Stimulated activated CD4-positive, alpha-beta T cell treated with anti-CD3 and anti-CD28 coated beads, TNF-alpha, amount 100 ng/mL, for 48 hours (primary cell): ENCODE data around the gene CXCR2.
"Not testable (repeated sequence)": the region's sequence is repeated elsewhere in the genome, so short reads cannot be mapped to it uniquely, and the experiment has no call there.

Source experiments
- DNase-seq, 3 donors: peaks; one replicate each; pipeline ENCODE4 v3.0.0-alpha.2; 2020; ENCODE audit warnings: low read depth in 3 of 3

Gene CXCR2

GRCh38 chr2:218125626-218126080, at the start of gene CXCR2:
TSS of gene CXCR2 (plus strand) at chr2:218126028. CDS start at chr2:218134802, 8,774 bp downstream.
- DNase-seq = no peak

DNA sequence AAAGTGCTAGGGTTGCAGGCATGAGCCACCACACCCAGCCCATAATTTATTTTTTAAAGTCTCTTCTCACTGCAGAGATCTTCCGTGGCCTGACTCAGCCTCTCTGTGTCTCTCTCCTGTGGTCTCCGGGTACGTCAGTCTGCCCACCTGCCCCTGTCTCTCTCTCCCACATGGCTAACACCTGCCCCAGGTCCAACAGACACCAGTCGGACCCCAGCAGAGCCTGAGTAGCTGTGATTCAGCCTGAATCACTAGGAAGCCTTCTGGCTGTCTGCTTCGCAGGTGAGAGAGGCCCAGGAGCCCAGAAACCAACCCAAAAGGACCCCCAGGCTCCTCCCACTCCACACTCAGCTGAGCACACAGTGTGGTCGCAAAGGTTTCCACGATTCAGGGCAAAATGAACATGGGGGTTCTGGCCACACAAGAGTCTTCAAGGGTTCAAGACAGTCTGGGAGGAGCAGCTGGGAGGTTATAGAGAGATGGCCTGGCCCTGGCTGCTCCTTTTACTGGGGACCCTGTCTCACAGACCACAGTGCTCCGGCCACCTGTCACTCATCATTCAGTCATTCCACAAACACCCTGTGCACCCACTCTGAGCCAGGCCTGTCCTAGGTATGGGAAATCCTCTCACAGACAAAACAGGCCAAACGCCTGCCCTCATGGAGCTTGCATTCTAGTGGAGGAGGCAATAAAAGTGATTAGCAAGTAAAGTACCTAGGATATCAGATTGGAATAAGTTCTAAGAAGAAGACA, 48.2 kb upstream of the CXCR2 start:
- DNase-seq = no peak

DNA sequence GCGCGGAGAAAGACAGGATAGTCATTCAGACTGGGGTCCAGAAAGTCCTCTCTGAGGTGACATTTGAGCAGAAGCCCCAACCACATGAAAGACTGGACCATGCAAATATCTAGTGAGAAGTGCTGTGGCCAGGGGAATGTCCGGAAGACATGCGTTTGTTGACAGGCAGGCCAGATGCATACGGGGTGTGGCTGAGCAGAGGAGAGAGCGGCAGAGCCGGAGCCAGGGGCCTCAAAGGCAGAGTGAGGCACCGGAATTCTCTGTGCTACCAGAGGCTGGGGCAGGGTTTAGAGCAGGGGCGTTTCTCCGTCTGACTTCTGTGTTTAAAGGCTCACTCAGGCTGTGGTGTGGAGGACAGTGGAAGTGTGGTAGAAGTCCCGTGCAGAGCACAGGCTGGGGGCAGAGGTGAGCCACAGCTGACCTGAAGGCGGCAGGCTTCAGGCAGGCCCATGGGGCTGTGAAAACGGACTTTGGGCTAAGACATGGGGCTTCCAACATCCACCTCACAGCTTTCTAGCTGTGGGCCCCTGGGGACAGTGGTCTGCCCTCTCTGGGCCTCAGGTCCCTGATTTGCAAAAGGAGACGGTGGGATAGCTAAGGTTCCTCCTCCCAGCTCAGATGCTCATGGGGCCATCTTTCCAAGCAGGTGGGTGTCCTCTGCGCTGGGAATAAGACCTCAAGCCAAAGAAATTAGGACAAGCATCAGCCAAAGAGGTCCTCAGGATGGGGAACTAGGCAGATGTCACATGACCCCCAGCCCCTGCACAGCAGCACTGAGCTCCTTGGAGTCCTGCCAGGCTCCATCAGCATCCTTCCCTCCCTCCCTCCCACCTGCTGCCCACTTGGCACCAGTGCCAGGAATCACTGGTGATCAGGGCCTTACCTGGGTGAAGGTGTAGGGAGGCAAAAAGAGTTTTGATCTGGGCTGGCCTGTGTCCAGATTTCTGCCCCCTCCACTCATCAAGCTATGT, 45.6 kb upstream of the CXCR2 start:
- DNase-seq = no peak

DNA sequence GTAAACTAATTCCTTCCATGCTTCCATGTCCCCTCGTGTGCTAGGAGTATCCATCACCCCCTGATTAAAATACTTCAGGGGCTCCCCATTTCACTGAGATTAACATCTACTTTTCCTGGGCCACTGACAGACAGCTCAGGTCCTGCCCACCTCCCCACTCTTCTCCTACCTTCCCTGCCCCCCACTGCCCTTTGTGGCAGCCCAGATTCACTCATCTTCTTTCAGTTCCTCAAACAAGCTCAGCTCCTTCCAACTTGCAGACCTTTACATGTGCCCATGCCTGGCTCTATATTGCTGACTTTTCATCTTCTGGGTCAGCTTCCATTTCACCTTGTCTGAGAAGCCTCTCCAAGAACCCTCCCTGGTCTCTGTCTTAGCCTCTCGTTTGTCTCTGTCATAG, 44.8 kb upstream of the CXCR2 start:
- no peak for DNase-seq

DNA sequence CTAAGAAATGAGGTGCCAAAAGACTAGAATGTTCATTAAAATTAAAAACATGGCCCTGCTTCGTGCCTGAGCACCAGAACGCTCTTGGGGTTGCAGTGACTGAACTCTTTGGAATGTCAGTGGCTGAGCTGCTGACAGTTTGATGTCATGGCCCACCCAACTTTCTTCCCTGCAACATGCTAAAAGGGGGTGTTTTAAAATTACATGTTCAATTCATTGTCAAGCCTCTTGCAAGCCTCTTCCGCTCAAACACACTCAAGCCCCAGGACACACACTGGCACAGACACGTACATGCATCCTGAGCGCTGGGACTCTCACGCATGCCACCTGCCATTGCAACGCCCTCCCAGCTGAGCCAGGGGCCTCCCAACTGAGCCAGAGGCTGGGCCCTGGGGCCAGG, 44.1 kb upstream of the CXCR2 start:
- DNase-seq = no peak

DNA sequence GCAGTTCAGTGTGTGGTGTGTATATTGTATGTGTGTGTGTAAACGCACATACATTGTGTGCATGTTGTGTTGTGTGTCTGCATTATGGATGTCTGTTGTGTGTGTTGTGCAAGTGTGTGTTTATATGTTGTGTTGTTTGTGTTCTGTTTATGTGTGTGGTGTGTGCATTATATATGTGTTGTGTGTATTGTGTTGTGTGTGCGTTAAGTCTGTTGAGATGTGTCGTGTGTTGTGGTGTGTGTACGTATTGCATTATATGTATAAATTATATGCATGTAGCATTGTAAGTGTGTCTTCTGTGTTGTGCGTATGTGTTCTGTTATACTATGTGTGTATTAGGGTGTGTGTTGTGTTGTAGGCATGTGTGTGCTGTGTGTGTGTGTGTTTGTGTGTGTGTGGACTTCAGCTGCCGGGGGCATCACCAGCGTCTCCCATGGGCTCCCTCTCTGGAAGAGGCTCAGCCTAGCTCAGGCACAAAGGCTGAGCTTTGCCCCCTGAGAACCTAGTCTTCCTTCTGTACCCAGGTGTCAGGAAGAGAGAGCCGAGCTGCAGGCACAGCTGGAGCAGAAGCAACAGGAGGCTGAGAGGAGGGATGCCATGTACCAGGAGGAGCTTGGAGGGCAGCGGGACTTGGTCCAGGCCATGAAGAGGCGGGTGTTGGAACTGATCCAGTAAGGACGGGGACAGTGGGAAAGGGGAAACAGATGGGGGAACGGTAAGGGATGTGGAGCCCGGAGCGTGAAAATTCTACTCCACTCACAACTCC, 43.1 kb upstream of the CXCR2 start:
- no peak for DNase-seq

DNA sequence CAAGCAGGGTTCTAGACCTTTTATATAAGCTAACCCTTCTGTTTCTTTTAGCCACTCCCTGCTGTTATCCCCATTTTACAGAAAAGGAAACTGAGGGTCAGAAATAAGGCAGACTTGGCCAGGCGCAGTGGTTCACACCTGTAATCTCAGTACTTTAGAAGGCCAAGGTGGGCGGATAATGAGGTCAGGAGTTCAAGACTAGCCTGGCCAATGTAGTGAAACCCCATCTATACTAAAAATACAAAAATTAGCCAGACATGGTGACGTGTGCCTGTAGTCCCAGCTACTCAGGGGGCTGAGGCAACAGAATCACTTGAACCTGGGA, 42.5 kb upstream of the CXCR2 start:
- no peak for DNase-seq

DNA sequence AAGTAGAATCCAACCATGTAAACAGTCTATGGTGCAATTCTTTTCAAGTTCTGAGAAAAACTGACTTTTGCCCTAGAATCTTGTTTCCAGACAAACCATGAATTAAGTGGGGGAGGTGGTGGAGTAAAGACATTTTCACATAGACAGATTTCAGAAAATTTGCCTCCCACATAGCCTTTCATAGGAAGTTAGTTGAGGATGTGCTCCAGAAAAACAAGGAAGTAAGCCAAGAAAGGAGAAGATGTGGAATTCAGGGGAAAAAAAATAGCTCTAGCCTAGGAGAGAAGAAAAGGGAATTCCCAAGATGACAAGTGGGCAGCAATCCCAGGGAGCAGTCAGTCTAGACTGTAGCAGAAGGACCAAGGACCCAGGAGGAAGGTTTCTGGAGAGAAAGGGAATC, 39.4 kb upstream of the CXCR2 start:
- no peak for DNase-seq

GRCh38 chr2:218089259-218089658, 36.6 kb upstream of the CXCR2 start:
- no peak for DNase-seq

DNA sequence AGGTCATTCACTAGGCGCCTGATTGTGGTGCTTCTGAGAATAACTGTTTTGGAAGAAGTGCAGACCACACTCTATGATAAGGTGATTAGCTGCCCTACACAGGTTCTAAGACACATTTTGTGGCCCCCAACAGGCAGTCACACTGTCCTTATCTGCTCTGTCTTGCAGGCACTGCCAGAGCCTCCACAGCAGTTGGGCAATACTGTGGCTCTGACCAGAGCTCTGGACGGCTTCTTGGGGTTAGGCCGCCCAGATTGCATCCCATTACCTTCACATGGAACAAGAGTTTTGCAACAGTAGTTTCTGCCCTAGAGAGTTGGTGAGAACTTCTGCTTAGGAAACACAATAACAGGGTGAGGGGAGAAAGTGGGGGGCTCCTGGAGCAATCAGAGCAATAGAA, 34.1 kb upstream of the CXCR2 start:
- DNase-seq = no peak

DNA sequence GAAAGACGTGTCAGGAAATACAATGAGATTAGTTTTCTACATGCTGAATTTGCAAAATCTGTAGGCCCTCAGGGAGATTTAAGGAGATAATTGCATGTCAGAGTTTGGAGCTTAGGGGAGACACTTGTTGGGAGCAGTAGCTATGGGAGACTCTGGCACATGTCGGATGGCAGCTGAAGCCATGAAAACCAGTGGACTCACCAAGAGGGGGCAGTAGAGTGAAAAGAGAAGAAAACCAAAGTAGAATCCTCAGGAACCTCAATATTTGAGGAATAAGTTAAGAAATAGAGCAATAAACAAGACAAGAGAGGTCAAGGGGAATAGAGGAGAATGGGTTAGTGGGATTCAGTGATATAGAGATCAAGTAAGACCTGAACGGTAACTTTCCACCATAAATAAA, 31.9 kb upstream of the CXCR2 start:
- no peak for DNase-seq

DNA sequence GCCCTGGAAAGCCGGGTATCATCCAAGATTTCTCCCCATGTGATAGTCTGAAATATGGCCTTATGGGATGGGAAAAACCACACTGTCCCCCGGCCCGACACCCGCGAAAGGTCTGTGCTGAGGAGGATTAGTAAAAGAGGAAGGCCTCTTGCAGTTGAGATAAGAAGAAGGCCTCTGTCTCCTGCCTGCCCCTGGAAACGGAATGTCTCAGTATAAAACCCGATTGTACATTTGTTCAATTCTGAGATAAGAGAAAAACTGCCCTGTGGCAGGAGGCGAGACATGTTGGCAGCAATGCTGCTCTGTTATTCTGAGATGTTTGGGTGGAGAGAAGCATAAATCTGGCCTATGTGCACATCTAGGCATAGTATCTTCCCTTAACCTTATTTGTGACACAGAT, 30.0 kb upstream of the CXCR2 start:
- DNase-seq = no peak

- DNase-seq = no peak
Measured at GRCh38 chr2:218097975-218098374, 27.9 kb upstream of the CXCR2 start.

- not testable (repeated sequence) for DNase-seq
Measured at GRCh38 chr2:218108834-218109233, 17.0 kb upstream of the CXCR2 start.

GRCh38 chr2:218121789-218122188, 4.0 kb upstream of the CXCR2 start:
- not testable (repeated sequence) for DNase-seq

- DNase-seq = not testable (repeated sequence)
Measured at GRCh38 chr2:218122286-218122685, 3.5 kb upstream of the CXCR2 start.

- DNase-seq = no peak
Measured at GRCh38 chr2:218123986-218124385, 1.8 kb upstream of the CXCR2 start.

DNA sequence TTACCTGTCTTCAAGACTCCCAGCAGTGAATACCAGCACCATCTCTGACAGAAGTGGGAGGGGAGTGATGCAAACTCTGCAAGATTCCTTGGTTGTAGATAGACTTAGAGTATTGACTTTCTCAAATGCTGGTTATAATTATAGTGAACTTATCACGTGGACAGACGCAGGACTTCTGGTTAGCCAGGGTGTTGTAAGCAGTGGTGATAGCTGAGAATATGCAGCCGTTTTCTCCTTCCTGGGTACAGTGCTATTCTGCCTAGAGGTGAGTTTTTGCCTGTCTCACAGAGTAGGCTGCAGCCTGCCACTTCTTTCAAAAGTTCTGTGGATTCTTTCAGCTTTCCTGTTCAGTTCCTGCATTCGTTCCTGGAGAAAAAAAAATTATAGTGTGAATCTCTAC, 733 bp upstream of the CXCR2 start:
- no peak for DNase-seq

DNA sequence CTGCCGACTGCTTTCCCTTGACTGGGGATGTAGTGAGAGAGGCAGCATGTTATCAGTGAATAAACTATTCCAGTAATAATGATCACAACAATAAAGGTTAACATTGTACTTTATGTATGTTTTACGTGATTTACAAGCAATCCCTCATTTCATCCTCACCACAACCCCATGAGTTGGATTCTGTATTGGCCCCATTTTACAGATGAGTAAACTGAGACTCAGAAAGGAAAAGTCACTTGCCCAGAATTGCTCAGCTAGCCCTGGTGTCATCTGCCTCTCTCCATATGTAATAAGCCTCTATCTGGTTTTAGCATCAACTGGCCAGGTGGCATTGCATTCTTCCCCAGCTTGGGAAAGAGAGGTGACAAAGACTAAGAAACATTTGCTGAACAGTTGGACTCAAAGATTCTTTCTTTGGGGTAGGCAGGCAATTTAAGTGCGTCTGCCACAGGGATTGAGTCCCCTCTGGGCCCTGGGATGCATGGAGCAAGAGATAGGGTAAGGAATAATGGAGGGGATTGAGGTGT, 2.2 kb downstream of the CXCR2 start:
- no peak for DNase-seq

DNA sequence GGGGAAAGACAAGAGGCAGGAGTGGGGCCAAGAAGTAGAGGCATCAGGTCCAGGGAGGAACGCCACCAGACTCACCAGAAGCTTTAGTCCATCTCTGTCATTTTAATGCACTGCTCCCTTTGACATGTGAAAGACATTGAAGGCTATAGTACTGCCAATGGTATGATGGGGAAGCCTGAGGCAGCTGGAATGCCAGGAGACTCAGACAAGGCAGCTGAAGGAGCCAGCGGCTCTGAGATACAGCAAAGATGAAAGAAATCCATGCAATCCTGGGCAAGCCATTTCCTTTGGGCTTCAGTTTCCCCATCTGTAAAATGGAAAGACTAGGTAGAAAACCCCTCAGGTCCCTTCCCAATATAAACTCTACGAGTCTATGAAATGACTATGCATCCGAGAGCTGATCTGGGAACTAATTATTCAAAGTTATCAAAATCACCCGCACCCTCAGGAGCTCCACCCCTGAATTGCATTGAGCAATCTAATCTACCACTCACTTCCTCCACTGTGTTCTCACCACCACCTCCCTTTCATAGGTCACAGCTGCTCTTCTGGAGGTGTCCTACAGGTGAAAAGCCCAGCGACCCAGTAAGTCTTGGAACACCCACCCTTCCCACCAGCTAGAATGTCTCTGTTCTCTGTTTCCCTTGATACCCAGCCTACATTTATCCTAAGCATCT, 3.1 kb downstream of the CXCR2 start:
- DNase-seq = no peak

- DNase-seq = no peak
Measured at GRCh38 chr2:218129458-218130135, 3.8 kb downstream of the CXCR2 start.
